Measurements from ENCODE around the gene RPN2. TPM values are rescaled to one million over a fixed set of nuclear protein-coding genes. Genes with fewer than 3 reads are reported as not detected.

RPN2 gene
- polyA plus RNA-seq, 3 donors, result 169 to 215 (median 199) TPM

- Mint-ChIP-seq H3K27ac (no peak overlapping the region), H3K4me1 (peaks cover 28% of the 10 kb centered on the region), H3K27me3 (ENCODE audit: low read depth in 3 of 3) (peaks cover 0 to 3% (median 2%) of the 10 kb centered on the region in 3 donors), H3K9me3 (no peaks in the 10 kb centered on the region), H3K4me3 (no peak overlapping the region), H3K36me3 (no peaks in the 10 kb centered on the region)
- no peaks in the 10 kb centered on the region for H4K20me1 ChIP-seq (ENCODE audit: insufficient read depth, low read length)
- TF ChIP-seq CTCF (IDR thresholded peaks at IDR 0.05), result no peak
- H3K27me3 ChIP-seq (ENCODE audit: control insufficient read depth in 2 of 2, insufficient read depth in 2 of 2, low read length in 2 of 2), result no peaks in the 10 kb centered on the region
- H3K27ac ChIP-seq (ENCODE audit: low read depth in 1 of 2, low read length in 2 of 2), result no peak overlapping the region
- H3K4me2 ChIP-seq (replicated peaks; ENCODE audit: extremely low read depth, low read length, poor library complexity, severe bottlenecking), result no peak overlapping the region
- H3K9ac ChIP-seq (ENCODE audit: insufficient read depth, low read length, poor library complexity, severe bottlenecking), result no peak overlapping the region
- H2AFZ ChIP-seq (ENCODE audit: insufficient read depth, low read depth, low read length, poor library complexity, severe bottlenecking), result no peak overlapping the region
- no peak overlapping the region for H3K4me3 ChIP-seq (replicated peaks in 1 of 3; ENCODE audit: low read depth in 2 of 3, low read length in 3 of 3)
- H3K36me3 ChIP-seq (replicated peaks in 1 of 2; ENCODE audit: control insufficient read depth in 1 of 2, insufficient read depth in 2 of 2, low read length in 2 of 2), result no peaks in the 10 kb centered on the region
- no peak for DNase-seq
- no peaks in the 10 kb centered on the region for H3K9me3 ChIP-seq (replicated peaks in 1 of 2; ENCODE audit: control insufficient read depth in 1 of 2, insufficient read depth in 1 of 2, low read length in 2 of 2)
- intact Hi-C loops (cut with micrococcal nuclease), result no loop called here
- WGBS (ENCODE audit: insufficient coverage), result 84% methylated on average over 8 of the region's 8 CpGs
- no peaks in the 10 kb centered on the region for H3K79me2 ChIP-seq (ENCODE audit: insufficient read depth, low read length)
- H3K4me1 ChIP-seq (ENCODE audit: control insufficient read depth in 1 of 2, insufficient read depth in 2 of 2, low read length in 2 of 2), result peaks cover 31 to 32% of the 10 kb centered on the region in 2 donors
Measured at GRCh38 chr20:37279820-37280219, 100.7 kb downstream of the RPN2 start.

- Histone ChIP-seq H3K4me1 (ENCODE audit: control insufficient read depth in 1 of 2, insufficient read depth in 2 of 2, low read length in 2 of 2) (peaks cover 25 to 26% of the 10 kb centered on the region in 2 donors), H3K27me3 (ENCODE audit: control insufficient read depth in 2 of 2, insufficient read depth in 2 of 2, low read length in 2 of 2) (no peaks in the 10 kb centered on the region), H3K27ac (ENCODE audit: low read depth in 1 of 2, low read length in 2 of 2) (no peak overlapping the region), H2AFZ (ENCODE audit: insufficient read depth, low read depth, low read length, poor library complexity, severe bottlenecking) (no peak overlapping the region), H3K79me2 (ENCODE audit: insufficient read depth, low read length) (no peaks in the 10 kb centered on the region), H3K9ac (ENCODE audit: insufficient read depth, low read length, poor library complexity, severe bottlenecking) (no peak overlapping the region), H3K4me2 (replicated peaks; ENCODE audit: extremely low read depth, low read length, poor library complexity, severe bottlenecking) (no peak overlapping the region), H3K36me3 (replicated peaks in 1 of 2; ENCODE audit: control insufficient read depth in 1 of 2, insufficient read depth in 2 of 2, low read length in 2 of 2) (no peaks in the 10 kb centered on the region), H4K20me1 (ENCODE audit: insufficient read depth, low read length) (no peaks in the 10 kb centered on the region), H3K4me3 (replicated peaks in 1 of 3; ENCODE audit: low read depth in 2 of 3, low read length in 3 of 3) (no peak overlapping the region), H3K9me3 (replicated peaks in 1 of 2; ENCODE audit: control insufficient read depth in 1 of 2, insufficient read depth in 1 of 2, low read length in 2 of 2) (no peaks in the 10 kb centered on the region)
- Mint-ChIP-seq H3K27me3 (ENCODE audit: low read depth in 3 of 3) (peaks cover 0 to 3% (median 2%) of the 10 kb centered on the region in 3 donors), H3K4me1 (peaks cover 24% of the 10 kb centered on the region), H3K27ac (no peak overlapping the region), H3K36me3 (no peaks in the 10 kb centered on the region), H3K9me3 (no peaks in the 10 kb centered on the region), H3K4me3 (no peak overlapping the region)
- 92% methylated on average over 4 of the region's 8 CpGs for WGBS (ENCODE audit: insufficient coverage)
- no peak for TF ChIP-seq CTCF (IDR thresholded peaks at IDR 0.05)
- DNase-seq, result no peak
- intact Hi-C loops (cut with micrococcal nuclease), result no loop called here
Measured at GRCh38 chr20:37280403-37280802, 101.3 kb downstream of the RPN2 start.

Data from CD14-positive monocyte (primary cell).